IMR-90 (cell line): ENCODE data around the gene ITIH5. TPM values are rescaled to one million over a fixed set of nuclear protein-coding genes. Genes with fewer than 3 reads are reported as not detected.

Experiments used
- ATAC-seq: fragments of 200-7000 bp; cut with Tn5 transposase; 2 replicates; pipeline ENCODE4 v1.9.1; 2020; ENCODE audit warnings: low read depth, mild to moderate bottlenecking, moderate library complexity
- BruUV-seq: library from RNA; stranded (reverse); fragments of 400-500 nt; replicated peaks from 2 replicates; lab custom pipeline; 2021; lab: Mats Ljungman, UMichigan
- CTCF ChIA-PET: fragments of 300-600 bp; formaldehyde crosslinking; extraction: SDS; loops from one replicate; lab custom pipeline; 2021; ENCODE audit warnings: antibody characterized with exemption; lab: Yijun Ruan, JAX
- POLR2A ChIA-PET: fragments of 300-600 bp; sonication (Branson Sonifier 250); formaldehyde crosslinking; loops from one replicate; lab custom pipeline; 2022; ENCODE audit warnings: antibody characterized with exemption; ENCODE audit not compliant: unreplicated experiment; lab: Charles Lee
- DNase-seq: peaks from one replicate; pipeline ENCODE4 v3.0.0; 2013
- H2AFZ ChIP-seq: replicated peaks from 2 replicates; pipeline ENCODE3; 2013; ENCODE audit warnings: low read length, mild to moderate bottlenecking; ENCODE audit not compliant: poor library complexity
- H2AK5ac ChIP-seq: 2 replicates; pipeline ENCODE4 v1.6.1; 2013; ENCODE audit warnings: low read depth, low read length, inconsistent platforms
- H2AK9ac ChIP-seq: replicated peaks from 2 replicates; pipeline ENCODE3; 2013; ENCODE audit warnings: mild to moderate bottlenecking, low read depth, low read length, moderate library complexity; ENCODE audit not compliant: poor library complexity
- H2BK120ac ChIP-seq: 2 replicates; pipeline ENCODE4 v1.6.1; 2013; ENCODE audit warnings: low read depth, low read length, inconsistent platforms
- H2BK15ac ChIP-seq: 3 replicates; pipeline ENCODE4 v1.6.1; 2013; ENCODE audit warnings: low read depth, low read length, inconsistent platforms
- H2BK20ac ChIP-seq: 2 replicates; pipeline ENCODE4 v1.6.1; 2013; ENCODE audit warnings: low read depth, mild to moderate bottlenecking, inconsistent platforms, low read length, moderate library complexity
- H2BK5ac ChIP-seq: 2 replicates; pipeline ENCODE4 v1.6.1; 2013; ENCODE audit warnings: mild to moderate bottlenecking, low read depth, low read length, inconsistent platforms; ENCODE audit not compliant: poor library complexity, severe bottlenecking
- H3K14ac ChIP-seq: replicated peaks from 2 replicates; pipeline ENCODE4 v1.6.1; 2013; ENCODE audit warnings: low read depth, low read length, inconsistent platforms
- H3K18ac ChIP-seq: 2 replicates; pipeline ENCODE4 v1.6.1; 2013; ENCODE audit warnings: low read depth, low read length, control low read depth
- H3K23ac ChIP-seq: 2 replicates; pipeline ENCODE4 v1.6.1; 2013; ENCODE audit warnings: low read depth, low read length, inconsistent platforms
- H3K27ac ChIP-seq: 2 replicates; pipeline ENCODE4 v1.5.1; 2013; ENCODE audit warnings: mild to moderate bottlenecking, control low read depth, low read length; ENCODE audit not compliant: insufficient read depth
- H3K27me3 ChIP-seq: 2 replicates; pipeline ENCODE4 v1.6.1; 2013; ENCODE audit warnings: low read length; ENCODE audit not compliant: control insufficient read depth, insufficient read depth
- H3K36me3 ChIP-seq: 2 replicates; pipeline ENCODE4 v1.6.1; 2013; ENCODE audit warnings: low read length, mixed read lengths; ENCODE audit not compliant: control insufficient read depth, insufficient read depth
- H3K4ac ChIP-seq: 2 replicates; pipeline ENCODE4 v1.6.1; 2013; ENCODE audit warnings: low read depth, low read length, inconsistent platforms
- H3K4me1 ChIP-seq: 2 replicates; pipeline ENCODE4 v1.6.1; 2013; ENCODE audit warnings: low read length, mixed read lengths; ENCODE audit not compliant: control insufficient read depth, insufficient read depth
- H3K4me2 ChIP-seq: 2 replicates; pipeline ENCODE4 v1.6.1; 2013; ENCODE audit warnings: low read depth, mild to moderate bottlenecking, control low read depth, low read length, moderate library complexity
- H3K4me3 ChIP-seq: 2 replicates; pipeline ENCODE4 v1.5.1; 2013; ENCODE audit warnings: low read depth, mild to moderate bottlenecking, control low read depth, low read length, moderate library complexity; ENCODE audit not compliant: insufficient read depth
- H3K56ac ChIP-seq: 2 replicates; pipeline ENCODE4 v1.6.1; 2013; ENCODE audit warnings: low read length, inconsistent platforms; ENCODE audit not compliant: insufficient read depth; ENCODE audit errors: extremely low read depth
- H3K79me1 ChIP-seq, 2 experiments: 2 replicates each; pipeline ENCODE4 v1.6.1; 2013; ENCODE audit warnings: low read length in 2 of 2, inconsistent platforms in 1 of 2, low read depth in 1 of 2
- H3K9ac ChIP-seq: 2 replicates; pipeline ENCODE4 v1.6.1; 2013; ENCODE audit warnings: low read depth, low read length, control low read depth
- H3K9me1 ChIP-seq: 2 replicates; pipeline ENCODE4 v1.6.1; 2013; ENCODE audit warnings: low read length, inconsistent platforms; ENCODE audit not compliant: insufficient read depth
- H3K9me3 ChIP-seq: 2 replicates; pipeline ENCODE4 v1.6.1; 2013; ENCODE audit warnings: low read length; ENCODE audit not compliant: control insufficient read depth, insufficient read depth
- H4K20me1 ChIP-seq: 2 replicates; pipeline ENCODE4 v1.6.1; 2013; ENCODE audit warnings: low read length, inconsistent platforms; ENCODE audit not compliant: insufficient read depth
- H4K5ac ChIP-seq: 2 replicates; pipeline ENCODE4 v1.6.1; 2013; ENCODE audit warnings: mild to moderate bottlenecking, low read depth, low read length, control low read depth
- H4K8ac ChIP-seq, 2 experiments: 2 replicates each; pipeline ENCODE4 v1.6.1; 2013; ENCODE audit warnings: low read depth in 2 of 2, low read length in 2 of 2, control low read depth in 1 of 2, inconsistent platforms in 1 of 2
- H4K91ac ChIP-seq: 2 replicates; pipeline ENCODE4 v1.6.1; 2013; ENCODE audit warnings: low read depth, low read length, inconsistent platforms; ENCODE audit not compliant: insufficient read depth
- BHLHE40 ChIP-seq: fragments of 150-350 bp; IDR thresholded peaks from 2 replicates; pipeline ENCODE4 v1.6.1; 2016; ENCODE audit warnings: mild to moderate bottlenecking, low read depth, low read length
- CEBPB ChIP-seq: IDR thresholded peaks from 2 replicates; pipeline ENCODE4 v1.6.1; 2012; ENCODE audit warnings: low read depth, low read length, improper control_type of control experiment
- MAFK ChIP-seq: IDR thresholded peaks from 2 replicates; pipeline ENCODE4 v1.6.1; 2012; ENCODE audit warnings: low read depth, low read length, improper control_type of control experiment
- NFE2L2 ChIP-seq: fragments of 150-350 bp; IDR thresholded peaks from 2 replicates; pipeline ENCODE4 v1.6.1; 2016; ENCODE audit warnings: low read depth, mild to moderate bottlenecking, low read length
- RCOR1 ChIP-seq: IDR thresholded peaks from 2 replicates; pipeline ENCODE4 v1.6.1; 2012; ENCODE audit warnings: mild to moderate bottlenecking, low read length, improper control_type of control experiment; ENCODE audit not compliant: insufficient replicate concordance
- SMC3 ChIP-seq: fragments of 150-350 bp; IDR thresholded peaks from 2 replicates; pipeline ENCODE4 v1.6.1; 2016; ENCODE audit warnings: low read depth, mild to moderate bottlenecking, antibody characterized with exemption, low read length, moderate library complexity
- USF2 ChIP-seq: fragments of 150-350 bp; IDR thresholded peaks from 2 replicates; pipeline ENCODE4 v1.6.1; 2017; ENCODE audit warnings: mild to moderate bottlenecking, antibody characterized with exemption, low read length, low read depth
- WGBS, 2 experiments: methylation state at CpG; one replicate each; pipeline versions ENCODE4 v1.1.5 to v1.1.7; 2013; ENCODE audit warnings: missing lambda C conversion rate in 2 of 2; ENCODE audit not compliant: insufficient read length in 1 of 2; ENCODE audit errors: extremely low coverage in 2 of 2; 5-methylcytosine and 5-hydroxymethylcytosine counted together
- dilution Hi-C: fragments of 300-500 bp; cut with HindIII; formaldehyde crosslinking; loops from one replicate; pipeline ENCODE4 v1.14.3; 2018; ENCODE audit warnings: low sequenced_read_pairs; ENCODE audit not compliant: unreplicated experiment
- in situ Hi-C: fragments of 300-500 bp; cut with MboI; formaldehyde crosslinking; loops from 3 replicates; pipeline ENCODE4 v1.14.3; 2019; ENCODE audit warnings: low sequenced_read_pairs, inconsistent platforms, mixed read lengths
- intact Hi-C: fragments of 100-400 bp; cut with micrococcal nuclease; formaldehyde crosslinking; loops from 2 replicates; pipeline ENCODE4 v1.10.0; 2022
- polyA plus RNA-seq, 3 experiments: library from polyadenylated mRNA; depleted of rRNA; stranded (reverse); fragments of >200 nt; gene quantifications; 2 replicates each; pipeline ENCODE4 v1.2.3, GENCODE V29; 2012; ENCODE audit warnings: low replicate concordance in 1 of 3
- total RNA-seq: library from RNA; depleted of rRNA; stranded (reverse); fragments of >200 nt; gene quantifications from 2 replicates; pipeline ENCODE4 v1.2.3, GENCODE V29; 2012

The ITIH5 gene
- total and polyA plus RNA-seq, 2 of the 4 experiments (the other 2 are of a cell fraction): under 0.01 to 0.07 TPM

- in situ Hi-C loops: no loop called here
- POLR2A ChIA-PET: no interaction called here
These were observed 94.4 kb downstream of the ITIH5 start for GRCh38 chr10:7572391-7572790.

More at GRCh38 chr10:7572391-7572790, 94.4 kb downstream of the ITIH5 start:
- BruUV-seq: no TSS peak
- Histone ChIP-seq H3K14ac (no peak overlapping the region), H4K5ac (no peak overlapping the region), H3K27me3 (no peaks in the 10 kb centered on the region), H3K23ac (no peak overlapping the region), H4K8ac (no peak overlapping the region), H3K27ac (no peak overlapping the region), H3K4ac (no peak overlapping the region), H3K4me1 (no peaks in the 10 kb centered on the region; the same call in 1 of the 2 replicates), H2AK9ac (no peak overlapping the region), H2BK20ac (no peak overlapping the region), H3K79me1 (no peaks in the 10 kb centered on the region), H2BK5ac (no peak overlapping the region), H3K9ac (no peak overlapping the region), H3K18ac (no peak overlapping the region), H2AFZ (no peak overlapping the region), H3K9me1 (no peaks in the 10 kb centered on the region), H2BK120ac (no peak overlapping the region), H3K56ac (no peak overlapping the region), H3K4me3 (no peak overlapping the region), H3K36me3 (no peaks in the 10 kb centered on the region), H2BK15ac (no peak overlapping the region), H3K9me3 (peaks cover 2% of the 10 kb centered on the region; the same call in 1 of the 2 replicates), H4K20me1 (no peaks in the 10 kb centered on the region), H2AK5ac (no peak overlapping the region), H4K91ac (no peak overlapping the region), H3K4me2 (peak overlapping the region; percentile 28; the same call in 1 of the 2 replicates)
- no CpG with 5 or more reads among the region's 3 CpGs for WGBS, 2 experiments
- peak; percentile 40 for ATAC-seq
- TF ChIP-seq RCOR1 (no peak), NFE2L2 (no peak), SMC3 (no peak), BHLHE40 (no peak), USF2 (no peak), MAFK (no peak), CEBPB (no peak)
- intact Hi-C loops: no loop called here
- dilution Hi-C loops: no loop called here
- CTCF ChIA-PET: no interaction called here
- no peak for DNase-seq
